ENCODE data around the gene TMEM247. TPM values are rescaled to one million over a fixed set of nuclear protein-coding genes. Genes with fewer than 3 reads are reported as not detected.

TMEM247 gene
- total RNA-seq, 1 experiment from 2014 or later = not detected

DNA sequence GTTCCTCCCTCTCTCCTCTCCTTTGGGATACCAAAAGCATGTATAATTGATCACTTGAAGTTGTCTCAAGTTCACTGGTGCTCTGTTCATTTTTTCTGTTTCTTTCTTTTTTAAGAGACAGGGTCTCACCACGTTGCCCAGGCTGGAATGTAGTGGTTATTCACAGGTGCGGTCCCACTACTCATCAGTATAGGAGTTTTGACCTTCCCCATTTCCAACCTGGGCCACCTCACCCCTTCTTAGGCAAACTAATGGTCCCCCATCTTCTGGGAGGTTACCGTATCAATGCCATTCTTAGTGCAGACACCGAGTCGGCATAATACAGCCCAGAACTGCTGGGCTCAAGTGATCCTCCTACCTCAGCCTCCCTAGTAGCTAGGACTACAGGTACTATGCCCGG lies 31.3 kb upstream of the TMEM247 start:
- no peak overlapping the region for H3K9ac ChIP-seq (ENCODE audit: low read length)
- no peaks in the 10 kb centered on the region for H3K9me2 ChIP-seq (replicated peaks; ENCODE audit: insufficient read depth, low read length)
- H3K27me3 ChIP-seq (ENCODE audit: low read length) = peaks cover 7% of the 10 kb centered on the region; the same call in 1 of the 2 replicates
- no peaks in the 10 kb centered on the region for H4K20me1 ChIP-seq (ENCODE audit: insufficient read depth, low read depth, low read length)
- no peak overlapping the region for H3K27ac ChIP-seq (ENCODE audit: low read length)
- H2AFZ ChIP-seq (ENCODE audit: low read length) = no peak overlapping the region
- peaks cover 6% of the 10 kb centered on the region for H3K9me3 ChIP-seq (ENCODE audit: low read length)
- H3K4me1 ChIP-seq (ENCODE audit: low read length) = no peaks in the 10 kb centered on the region
- DNase-seq = no peak
- no peak overlapping the region for H3K4me3 ChIP-seq (ENCODE audit: low read length)
- H3K36me3 ChIP-seq (ENCODE audit: insufficient read depth, low read length) = no peaks in the 10 kb centered on the region
- H3K4me2 ChIP-seq (ENCODE audit: low read depth, low read length, poor library complexity, severe bottlenecking) = no peak overlapping the region
- H3K79me2 ChIP-seq (ENCODE audit: low read length) = no peaks in the 10 kb centered on the region

- Histone ChIP-seq H3K79me2 (ENCODE audit: low read length) (no peaks in the 10 kb centered on the region), H3K9me3 (ENCODE audit: low read length) (peaks cover 6% of the 10 kb centered on the region), H3K9me2 (replicated peaks; ENCODE audit: insufficient read depth, low read length) (no peaks in the 10 kb centered on the region), H3K27ac (ENCODE audit: low read length) (no peak overlapping the region), H3K4me3 (ENCODE audit: low read length) (no peak overlapping the region), H2AFZ (ENCODE audit: low read length) (no peak overlapping the region), H4K20me1 (ENCODE audit: insufficient read depth, low read depth, low read length) (no peaks in the 10 kb centered on the region), H3K27me3 (ENCODE audit: low read length) (peaks cover 7% of the 10 kb centered on the region; the same call in 1 of the 2 replicates), H3K4me2 (ENCODE audit: low read depth, low read length, poor library complexity, severe bottlenecking) (no peak overlapping the region), H3K9ac (ENCODE audit: low read length) (no peak overlapping the region), H3K4me1 (ENCODE audit: low read length) (no peaks in the 10 kb centered on the region), H3K36me3 (ENCODE audit: insufficient read depth, low read length) (no peaks in the 10 kb centered on the region)
- no peak for DNase-seq
Measured at GRCh38 chr2:46448641-46449040, 30.7 kb upstream of the TMEM247 start.

DNA sequence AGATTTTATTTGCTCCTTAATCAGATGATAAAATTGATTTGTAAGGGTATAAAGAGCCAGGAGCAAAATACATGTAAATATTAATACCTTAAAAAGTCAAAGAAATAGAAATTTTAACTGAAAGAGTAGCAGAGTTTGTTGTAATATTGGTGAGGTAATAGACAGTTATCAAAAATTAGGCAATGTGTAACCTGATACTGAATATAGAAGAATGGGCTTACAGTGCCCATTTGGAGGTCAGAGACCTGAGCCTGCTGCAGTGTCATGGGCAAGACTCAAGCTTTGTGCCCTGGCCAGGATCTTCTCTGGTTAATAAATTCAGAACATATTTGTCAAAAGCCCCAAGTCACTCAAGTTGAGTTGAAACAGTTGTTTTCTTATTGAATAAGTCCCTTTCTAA lies 29.7 kb upstream of the TMEM247 start:
- Histone ChIP-seq H3K9me3 (ENCODE audit: low read length) (peaks cover 6% of the 10 kb centered on the region), H3K79me2 (ENCODE audit: low read length) (no peaks in the 10 kb centered on the region), H3K9me2 (replicated peaks; ENCODE audit: insufficient read depth, low read length) (no peaks in the 10 kb centered on the region), H3K9ac (ENCODE audit: low read length) (no peak overlapping the region), H2AFZ (ENCODE audit: low read length) (no peak overlapping the region), H3K4me3 (ENCODE audit: low read length) (no peak overlapping the region), H3K27me3 (ENCODE audit: low read length) (peaks cover 7% of the 10 kb centered on the region; the same call in 1 of the 2 replicates), H3K4me1 (ENCODE audit: low read length) (no peaks in the 10 kb centered on the region), H4K20me1 (ENCODE audit: insufficient read depth, low read depth, low read length) (no peaks in the 10 kb centered on the region), H3K27ac (ENCODE audit: low read length) (no peak overlapping the region), H3K4me2 (ENCODE audit: low read depth, low read length, poor library complexity, severe bottlenecking) (no peak overlapping the region), H3K36me3 (ENCODE audit: insufficient read depth, low read length) (no peaks in the 10 kb centered on the region)
- DNase-seq = no peak

DNA sequence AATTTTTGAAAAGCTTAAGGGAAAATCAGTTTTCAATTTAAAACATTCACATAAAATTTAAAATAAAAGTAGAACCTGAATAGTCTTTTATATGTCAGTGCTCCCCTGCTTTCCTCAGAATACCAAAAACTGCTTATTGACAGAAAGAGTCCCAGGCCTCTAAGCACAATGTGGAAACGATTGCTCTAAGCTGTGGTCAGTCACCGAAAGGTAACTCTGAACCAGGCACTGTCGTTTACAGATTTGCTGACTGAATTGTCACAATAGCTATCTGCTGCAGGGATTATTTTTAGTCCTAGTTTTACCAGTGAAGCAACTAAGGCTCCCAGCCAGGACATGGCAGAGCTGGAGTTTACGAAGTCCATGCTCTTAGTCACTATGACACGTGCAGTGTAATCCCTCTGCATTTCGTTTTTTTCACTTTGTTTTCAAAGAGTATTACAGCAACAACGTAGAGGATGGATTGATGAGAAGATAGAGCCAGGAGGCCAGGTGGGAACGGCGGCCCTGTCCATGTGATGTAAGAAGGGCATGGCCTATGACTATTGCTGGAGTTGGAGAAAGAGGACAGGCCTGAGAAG lies 28.1 kb upstream of the TMEM247 start:
- H2AFZ ChIP-seq (ENCODE audit: low read length) = no peak overlapping the region
- DNase-seq = no peak
- no peaks in the 10 kb centered on the region for H3K9me3 ChIP-seq (ENCODE audit: low read length)
- no peak overlapping the region for H3K9ac ChIP-seq (ENCODE audit: low read length)
- no peaks in the 10 kb centered on the region for H3K79me2 ChIP-seq (ENCODE audit: low read length)
- H3K36me3 ChIP-seq (ENCODE audit: insufficient read depth, low read length) = no peaks in the 10 kb centered on the region
- H3K4me1 ChIP-seq (ENCODE audit: low read length) = no peaks in the 10 kb centered on the region
- no peak overlapping the region for H3K27ac ChIP-seq (ENCODE audit: low read length)
- H4K20me1 ChIP-seq (ENCODE audit: insufficient read depth, low read depth, low read length) = no peaks in the 10 kb centered on the region
- no peaks in the 10 kb centered on the region for H3K9me2 ChIP-seq (replicated peaks; ENCODE audit: insufficient read depth, low read length)
- H3K4me2 ChIP-seq (ENCODE audit: low read depth, low read length, poor library complexity, severe bottlenecking) = no peak overlapping the region
- H3K27me3 ChIP-seq (ENCODE audit: low read length) = peaks cover 2% of the 10 kb centered on the region; the same call in 1 of the 2 replicates
- no peak overlapping the region for H3K4me3 ChIP-seq (ENCODE audit: low read length)

DNA sequence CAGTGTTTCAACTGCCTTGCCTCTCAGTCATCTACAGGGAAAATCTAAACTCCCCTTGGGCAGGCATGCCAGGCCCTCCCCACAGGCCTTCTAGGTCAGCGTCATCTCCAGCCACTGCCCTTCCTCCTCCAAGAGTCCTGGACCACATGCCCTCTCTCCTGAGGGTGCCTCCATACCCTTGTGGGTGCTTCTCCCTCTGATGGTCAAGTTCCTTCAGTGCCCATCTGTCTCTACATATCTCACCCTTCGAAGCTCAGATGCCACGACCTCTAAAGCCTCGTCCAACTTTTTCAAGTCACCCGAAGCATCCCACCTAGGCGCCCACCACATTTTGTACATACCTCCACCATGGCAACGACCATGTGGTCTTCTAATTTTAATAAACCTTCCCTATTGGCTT lies 22.6 kb upstream of the TMEM247 start:
- Histone ChIP-seq H3K4me1 (ENCODE audit: low read length) (peaks cover 4% of the 10 kb centered on the region), H3K4me3 (ENCODE audit: low read length) (no peak overlapping the region)

DNA sequence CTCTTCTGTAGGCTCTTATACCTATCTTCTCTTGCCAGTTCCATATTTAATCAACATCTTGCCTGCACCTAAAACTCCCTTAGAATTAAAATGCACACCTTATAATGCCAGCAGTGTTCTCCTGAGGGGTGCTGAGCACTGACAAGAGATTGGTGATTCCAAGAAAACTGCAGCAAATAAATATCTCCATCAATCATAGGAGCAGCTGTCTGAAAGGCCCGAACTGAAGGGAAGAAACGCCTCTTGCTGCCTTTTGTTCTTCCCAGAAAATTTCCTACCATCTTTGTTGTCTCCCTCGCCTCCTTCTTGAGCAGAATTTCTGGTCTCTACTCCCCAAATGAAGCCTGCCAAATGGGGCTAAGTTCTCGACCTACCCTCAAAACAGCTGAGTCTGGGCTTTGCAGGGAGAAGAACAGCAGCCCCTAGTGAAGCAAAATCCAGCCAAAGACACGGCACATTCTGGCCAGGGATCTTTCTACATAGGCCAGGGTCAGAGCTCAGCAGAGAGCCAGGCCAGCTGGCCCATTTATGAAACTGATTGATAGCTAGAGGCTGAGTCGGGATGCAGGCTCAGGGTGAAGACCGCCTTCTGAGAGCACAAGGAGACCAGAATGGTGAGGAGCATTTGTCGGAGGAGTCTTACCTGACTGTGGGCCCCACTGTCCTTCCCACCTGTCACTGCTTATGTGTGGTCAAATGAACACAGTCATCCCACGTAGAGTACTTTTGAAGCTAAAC lies 20.4 kb upstream of the TMEM247 start:
- H4K20me1 ChIP-seq (ENCODE audit: insufficient read depth, low read depth, low read length) = no peaks in the 10 kb centered on the region
- no peak for DNase-seq
- H3K9ac ChIP-seq (ENCODE audit: low read length) = no peak overlapping the region
- no peaks in the 10 kb centered on the region for H3K9me3 ChIP-seq (ENCODE audit: low read length)
- H3K4me2 ChIP-seq (ENCODE audit: low read depth, low read length, poor library complexity, severe bottlenecking) = no peak overlapping the region
- no peaks in the 10 kb centered on the region for H3K36me3 ChIP-seq (ENCODE audit: insufficient read depth, low read length)
- H3K4me1 ChIP-seq (ENCODE audit: low read length) = peaks cover 9% of the 10 kb centered on the region
- H3K9me2 ChIP-seq (replicated peaks; ENCODE audit: insufficient read depth, low read length) = no peaks in the 10 kb centered on the region
- H3K79me2 ChIP-seq (ENCODE audit: low read length) = no peaks in the 10 kb centered on the region
- H3K27me3 ChIP-seq (ENCODE audit: low read length) = no peaks in the 10 kb centered on the region
- H3K4me3 ChIP-seq (ENCODE audit: low read length) = no peak overlapping the region
- H3K27ac ChIP-seq (ENCODE audit: low read length) = no peak overlapping the region
- H2AFZ ChIP-seq (ENCODE audit: low read length) = no peak overlapping the region

More for the DNA sequence above, 22.6 kb upstream of the TMEM247 start:
- Histone ChIP-seq H4K20me1 (ENCODE audit: insufficient read depth, low read depth, low read length) (no peaks in the 10 kb centered on the region), H3K4me2 (ENCODE audit: low read depth, low read length, poor library complexity, severe bottlenecking) (no peak overlapping the region), H2AFZ (ENCODE audit: low read length) (no peak overlapping the region), H3K27me3 (ENCODE audit: low read length) (no peaks in the 10 kb centered on the region), H3K79me2 (ENCODE audit: low read length) (no peaks in the 10 kb centered on the region), H3K9me2 (replicated peaks; ENCODE audit: insufficient read depth, low read length) (no peaks in the 10 kb centered on the region), H3K27ac (ENCODE audit: low read length) (no peak overlapping the region), H3K9ac (ENCODE audit: low read length) (no peak overlapping the region), H3K9me3 (ENCODE audit: low read length) (no peaks in the 10 kb centered on the region), H3K36me3 (ENCODE audit: insufficient read depth, low read length) (no peaks in the 10 kb centered on the region)
- no peak for DNase-seq

GRCh38 chr2:46459694-46460093 lies 19.7 kb upstream of the TMEM247 start:
- Histone ChIP-seq H2AFZ (ENCODE audit: low read length) (no peak overlapping the region), H3K27ac (ENCODE audit: low read length) (no peak overlapping the region), H3K36me3 (ENCODE audit: insufficient read depth, low read length) (no peaks in the 10 kb centered on the region), H4K20me1 (ENCODE audit: insufficient read depth, low read depth, low read length) (no peaks in the 10 kb centered on the region), H3K4me3 (ENCODE audit: low read length) (no peak overlapping the region), H3K9ac (ENCODE audit: low read length) (no peak overlapping the region), H3K9me3 (ENCODE audit: low read length) (no peaks in the 10 kb centered on the region), H3K4me2 (ENCODE audit: low read depth, low read length, poor library complexity, severe bottlenecking) (no peak overlapping the region), H3K4me1 (ENCODE audit: low read length) (peaks cover 9% of the 10 kb centered on the region), H3K9me2 (replicated peaks; ENCODE audit: insufficient read depth, low read length) (no peaks in the 10 kb centered on the region), H3K79me2 (ENCODE audit: low read length) (no peaks in the 10 kb centered on the region), H3K27me3 (ENCODE audit: low read length) (no peaks in the 10 kb centered on the region)
- DNase-seq = no peak

DNA sequence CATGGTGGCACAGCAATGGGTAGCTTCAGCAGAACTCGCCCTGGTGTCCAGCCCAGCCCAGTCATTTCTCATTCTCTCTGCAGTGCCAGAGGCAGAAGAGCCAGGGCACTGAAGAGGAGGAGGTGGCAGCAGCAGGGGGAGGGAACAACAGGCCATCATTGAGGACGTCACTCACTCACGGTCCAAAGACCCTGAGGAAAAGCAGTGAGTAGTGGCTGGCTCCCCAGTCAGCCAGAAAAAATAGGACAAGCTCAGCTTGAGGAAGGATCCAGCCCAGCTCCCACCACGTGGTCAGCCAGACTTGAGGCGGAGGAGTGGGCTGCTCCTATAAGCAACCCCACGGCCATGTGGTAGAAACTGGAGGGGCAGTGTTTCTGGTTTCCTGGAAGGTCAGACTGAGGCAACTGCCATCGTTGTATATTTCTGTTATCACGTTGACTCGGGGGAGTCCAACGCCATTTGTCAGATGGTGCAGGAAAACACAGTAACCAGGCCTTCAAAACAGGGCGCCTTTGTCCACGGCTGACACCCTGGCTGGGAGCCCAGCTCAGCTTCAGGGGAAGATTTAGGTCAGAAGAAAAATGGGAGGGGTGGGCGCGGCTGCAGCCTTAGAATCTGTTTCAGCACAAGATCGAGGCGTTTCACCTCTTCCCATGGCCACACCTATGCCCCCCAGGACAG lies 19.0 kb upstream of the TMEM247 start:
- H3K27me3 ChIP-seq (ENCODE audit: low read length) = no peaks in the 10 kb centered on the region
- H3K27ac ChIP-seq (ENCODE audit: low read length) = no peak overlapping the region
- H3K9ac ChIP-seq (ENCODE audit: low read length) = no peak overlapping the region
- peaks cover 9% of the 10 kb centered on the region for H3K4me1 ChIP-seq (ENCODE audit: low read length)
- H3K9me3 ChIP-seq (ENCODE audit: low read length) = no peaks in the 10 kb centered on the region
- H4K20me1 ChIP-seq (ENCODE audit: insufficient read depth, low read depth, low read length) = no peaks in the 10 kb centered on the region
- H3K4me2 ChIP-seq (ENCODE audit: low read depth, low read length, poor library complexity, severe bottlenecking) = no peak overlapping the region
- no peaks in the 10 kb centered on the region for H3K36me3 ChIP-seq (ENCODE audit: insufficient read depth, low read length)
- H2AFZ ChIP-seq (ENCODE audit: low read length) = no peak overlapping the region
- H3K9me2 ChIP-seq (replicated peaks; ENCODE audit: insufficient read depth, low read length) = no peaks in the 10 kb centered on the region
- no peak for DNase-seq
- no peak overlapping the region for H3K4me3 ChIP-seq (ENCODE audit: low read length)
- no peaks in the 10 kb centered on the region for H3K79me2 ChIP-seq (ENCODE audit: low read length)

Measured in Karpas-422 (cell line).